ENCODE data around the gene SGIP1. TPM values are rescaled to one million over a fixed set of nuclear protein-coding genes. Genes with fewer than 3 reads are reported as not detected.

SGIP1 gene
- total and polyA plus RNA-seq, 2 of the 4 experiments (the other 2 are of a cell fraction) = 27.1 to 42.7 TPM

GRCh38 chr1:66518654-66519053 lies 15.3 kb upstream of the SGIP1 start:
- Histone ChIP-seq H4K20me1 (ENCODE audit: insufficient read depth, low read length) (no peaks in the 10 kb centered on the region), H2BK15ac (ENCODE audit: low read depth, low read length) (no peak overlapping the region), H3K36me3 (ENCODE audit: control insufficient read depth, insufficient read depth, low read length) (no peaks in the 10 kb centered on the region), H2BK20ac (ENCODE audit: low read depth, low read length) (no peak overlapping the region), H3K14ac (replicated peaks; ENCODE audit: low read depth, low read length) (no peak overlapping the region), H3K56ac (ENCODE audit: extremely low read depth, insufficient read depth, low read length) (no peak overlapping the region), H3K4ac (ENCODE audit: low read depth, low read length) (no peak overlapping the region), H2BK5ac (ENCODE audit: low read depth, low read length, poor library complexity, severe bottlenecking) (no peak overlapping the region), H3K27ac (ENCODE audit: insufficient read depth, low read length) (no peak overlapping the region), H3K4me3 (ENCODE audit: insufficient read depth, low read depth, low read length) (no peak overlapping the region), H2AK5ac (ENCODE audit: low read depth, low read length) (peak overlapping the region; percentile 48; the same call in 1 of the 2 replicates), H3K4me1 (ENCODE audit: control insufficient read depth, insufficient read depth, low read length) (peaks cover 3% of the 10 kb centered on the region; the same call in 1 of the 2 replicates), H3K27me3 (ENCODE audit: control insufficient read depth, insufficient read depth, low read length) (no peaks in the 10 kb centered on the region), H3K79me1 (ENCODE audit: low read depth in 1 of 2, low read length in 2 of 2) (no peaks in the 10 kb centered on the region), H4K91ac (ENCODE audit: insufficient read depth, low read depth, low read length) (no peak overlapping the region), H3K4me2 (ENCODE audit: low read depth, low read length) (no peak overlapping the region), H3K9ac (ENCODE audit: low read depth, low read length) (no peak overlapping the region), H3K9me1 (ENCODE audit: insufficient read depth, low read length) (no peaks in the 10 kb centered on the region), H3K9me3 (ENCODE audit: control insufficient read depth, insufficient read depth, low read length) (no peaks in the 10 kb centered on the region), H3K23ac (ENCODE audit: low read depth, low read length) (no peak overlapping the region), H2AFZ (replicated peaks; ENCODE audit: low read length, poor library complexity) (no peak overlapping the region), H3K18ac (ENCODE audit: low read depth, low read length) (no peak overlapping the region), H2BK120ac (ENCODE audit: low read depth, low read length) (no peak overlapping the region), H2AK9ac (replicated peaks; ENCODE audit: low read depth, low read length, poor library complexity) (no peak overlapping the region), H4K8ac (ENCODE audit: low read depth in 2 of 2, low read length in 2 of 2) (no peak overlapping the region), H4K5ac (ENCODE audit: low read depth, low read length) (no peak overlapping the region)
- POLR2A ChIA-PET (ENCODE audit: unreplicated experiment) = no interaction called here
- TF ChIP-seq ELK1 (IDR thresholded peaks at IDR 0.05; ENCODE audit: borderline replicate concordance, low read depth, low read length) (no peak), RFX5 (IDR thresholded peaks at IDR 0.05; ENCODE audit: low read depth, low read length) (no peak), POLR2A (IDR thresholded peaks at IDR 0.05; ENCODE audit: low read depth, low read length) (no peak), FOS (IDR thresholded peaks at IDR 0.05; ENCODE audit: low read depth, low read length) (no peak), MXI1 (IDR thresholded peaks at IDR 0.05; ENCODE audit: borderline replicate concordance, low read depth, low read length) (no peak), BHLHE40 (IDR thresholded peaks at IDR 0.05; ENCODE audit: low read depth, low read length) (no peak), MAZ (IDR thresholded peaks at IDR 0.05; ENCODE audit: borderline replicate concordance, low read depth, low read length) (no peak), SMC3 (IDR thresholded peaks at IDR 0.05; ENCODE audit: low read depth, low read length) (no peak), RAD21 (IDR thresholded peaks at IDR 0.05; ENCODE audit: low read length) (no peak), MAFK (IDR thresholded peaks at IDR 0.05; ENCODE audit: low read depth, low read length) (no peak), USF2 (IDR thresholded peaks at IDR 0.05; ENCODE audit: low read depth, low read length) (no peak), RCOR1 (IDR thresholded peaks at IDR 0.05; ENCODE audit: insufficient replicate concordance, low read length) (no peak), NFE2L2 (IDR thresholded peaks at IDR 0.05; ENCODE audit: low read depth, low read length) (no peak), CTCF (conservative IDR thresholded peaks at IDR 0.05; ENCODE audit: low read depth, low read length) (no peak), CHD1 (IDR thresholded peaks at IDR 0.05; ENCODE audit: low read depth, low read length) (no peak), CEBPB (IDR thresholded peaks at IDR 0.05; ENCODE audit: low read depth, low read length) (no peak)
- no TSS peak for BruUV-seq (replicated peaks)
- in situ Hi-C loops (cut with MboI; ENCODE audit: low sequenced_read_pairs) (no loop called here), intact Hi-C loops (cut with micrococcal nuclease) (no loop called here), dilution Hi-C loops (cut with HindIII; ENCODE audit: low sequenced_read_pairs, unreplicated experiment) (no loop called here)
- WGBS, 2 experiments (ENCODE audit: extremely low coverage in 2 of 2, insufficient read length in 1 of 2) = no CpG with 5 or more reads among the region's 2 CpGs
- DNase-seq (no peak), ATAC-seq (ENCODE audit: low read depth) (no peak)
- CTCF ChIA-PET = interaction anchor here (0.7 to 1.3 kb wide), 2 partner anchors 13 to 15 kb away, joined by 3 read pairs; no protein-coding TSS in a partner anchor

Data from IMR-90 (cell line).